GM12873 (cell line): ENCODE results near the gene OXCT1.

ENCODE experiments used
- CTCF ChIP-seq: IDR thresholded peaks from 2 replicates; pipeline ENCODE4 v1.5.1; 2012; ENCODE audit warnings: low read depth, mild to moderate bottlenecking, moderate library complexity, low read length, control low read depth; ENCODE audit not compliant: insufficient read depth; ENCODE audit errors: missing control alignments

Gene OXCT1

GRCh38 chr5:41770799-41771198, 99.4 kb downstream of the OXCT1 start:
- no peak for TF ChIP-seq CTCF

GRCh38 chr5:41768692-41769091, 101.5 kb downstream of the OXCT1 start:
- TF ChIP-seq CTCF = no peak

- no peak for TF ChIP-seq CTCF
Observed at GRCh38 chr5:41764650-41765049, 105.6 kb downstream of the OXCT1 start.

DNA sequence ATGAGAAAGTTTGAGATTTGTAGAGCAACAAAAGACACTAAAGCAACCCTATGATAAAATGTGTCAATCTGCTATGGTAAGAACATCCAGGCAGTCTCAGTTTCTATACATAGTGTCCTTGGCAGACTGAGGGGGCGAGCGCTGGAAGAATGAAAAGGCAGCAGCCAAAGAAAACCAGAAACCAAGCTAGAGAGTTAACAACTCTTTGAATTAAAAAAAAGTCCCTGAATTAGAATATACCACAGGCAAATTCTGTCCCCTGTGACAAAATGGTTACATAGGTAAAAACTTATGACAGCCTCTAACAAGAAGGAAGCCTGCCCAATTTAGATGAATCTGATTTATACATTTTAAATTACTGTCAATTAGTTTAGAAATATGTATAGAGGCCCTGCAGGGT, 106.7 kb downstream of the OXCT1 start:
- TF ChIP-seq CTCF = no peak

- TF ChIP-seq CTCF = no peak
Observed at GRCh38 chr5:41763081-41763480, 107.1 kb downstream of the OXCT1 start.

DNA sequence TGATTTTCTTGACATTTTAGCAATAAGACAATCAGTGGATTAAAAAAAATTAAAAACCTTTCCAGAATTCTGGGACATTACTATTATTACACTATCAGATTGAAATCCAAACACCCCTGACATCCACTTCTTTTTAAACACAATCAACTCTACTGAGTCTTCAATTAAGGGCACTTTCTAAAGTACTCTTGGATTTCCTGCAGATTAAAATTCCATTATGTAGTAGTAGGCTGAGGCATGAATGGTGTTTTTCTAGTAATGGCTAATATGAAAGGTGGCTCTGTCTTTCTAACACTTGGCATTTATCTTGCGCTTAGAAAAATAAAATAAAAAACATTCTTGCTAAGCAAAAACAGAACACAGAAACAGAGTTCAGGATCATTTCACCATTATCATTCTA, 107.8 kb downstream of the OXCT1 start:
- TF ChIP-seq CTCF = no peak

- TF ChIP-seq CTCF = no peak
Observed at GRCh38 chr5:41761663-41762062, 108.6 kb downstream of the OXCT1 start.

DNA sequence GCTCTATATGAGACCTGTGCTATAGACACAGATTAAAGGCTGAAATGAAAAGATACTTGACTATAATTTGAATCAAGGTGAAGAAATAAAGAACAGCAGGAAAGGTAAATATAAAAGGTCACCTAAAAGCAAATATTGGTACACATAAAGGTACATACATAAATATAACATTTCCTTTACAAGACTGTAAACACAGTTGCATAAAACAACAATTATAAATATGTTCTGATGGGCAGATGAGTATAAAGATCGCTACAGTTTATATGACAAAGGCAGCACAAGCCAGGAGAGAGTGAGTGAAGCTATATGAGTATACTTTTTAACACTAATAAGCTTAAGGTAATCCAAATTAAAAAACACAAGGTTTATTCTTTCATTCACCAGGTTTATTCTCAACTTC, 114.5 kb downstream of the OXCT1 start:
- TF ChIP-seq CTCF = no peak
